NCI-H774 (cell line): ENCODE measurements around the gene SAMMSON.

Experiments used
- DNase-seq: peaks from one replicate; lab custom pipeline; 2025; lab: John Stamatoyannopoulos, UW

SAMMSON gene

DNA sequence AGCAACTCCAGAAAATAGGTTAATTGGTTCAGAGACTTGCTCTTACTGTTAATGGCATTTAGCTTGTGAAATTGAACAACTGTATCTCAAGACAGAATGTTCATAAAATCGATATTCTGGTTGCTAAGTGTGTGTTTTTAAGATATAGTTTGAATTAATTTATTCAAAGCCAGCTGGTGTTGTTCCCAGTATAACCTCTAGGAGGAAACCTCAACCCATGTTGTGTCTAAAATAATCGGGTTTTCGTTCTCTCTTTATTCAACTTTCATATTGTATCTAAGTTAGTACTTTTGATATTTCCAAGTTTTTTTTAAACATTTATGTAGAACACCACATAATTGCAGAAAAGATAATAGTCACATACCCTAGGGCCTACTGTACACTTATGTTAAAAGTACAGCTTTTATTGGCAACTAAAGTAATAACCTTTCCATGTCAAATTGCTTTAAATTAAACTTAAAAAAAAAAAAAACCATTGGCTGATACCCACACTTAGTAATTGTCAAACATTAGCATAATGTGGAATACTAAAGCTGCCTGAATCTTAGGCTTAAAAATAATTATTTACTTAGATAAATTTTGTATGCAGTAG, 90.9 kb downstream of the SAMMSON start:
- no peak for DNase-seq

DNA sequence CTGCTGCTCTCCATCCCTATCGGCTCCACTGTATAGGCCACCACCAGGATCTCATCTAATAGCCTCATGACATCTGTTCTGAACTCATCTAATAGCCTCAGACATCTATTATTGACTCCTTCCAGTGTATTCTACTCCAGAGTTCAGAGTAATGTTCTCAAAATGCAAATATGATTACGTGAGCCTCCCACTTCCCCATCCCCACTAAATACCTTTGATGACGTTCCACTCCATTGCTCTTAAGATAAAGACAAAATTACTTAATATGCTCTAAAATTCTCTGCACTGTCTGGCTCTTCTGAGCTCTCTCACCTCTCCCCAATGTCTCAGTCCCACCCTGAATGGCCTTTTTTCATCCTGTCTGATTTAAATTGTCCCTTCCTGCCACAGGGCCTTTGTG, 94.7 kb downstream of the SAMMSON start:
- DNase-seq, result no peak

DNA sequence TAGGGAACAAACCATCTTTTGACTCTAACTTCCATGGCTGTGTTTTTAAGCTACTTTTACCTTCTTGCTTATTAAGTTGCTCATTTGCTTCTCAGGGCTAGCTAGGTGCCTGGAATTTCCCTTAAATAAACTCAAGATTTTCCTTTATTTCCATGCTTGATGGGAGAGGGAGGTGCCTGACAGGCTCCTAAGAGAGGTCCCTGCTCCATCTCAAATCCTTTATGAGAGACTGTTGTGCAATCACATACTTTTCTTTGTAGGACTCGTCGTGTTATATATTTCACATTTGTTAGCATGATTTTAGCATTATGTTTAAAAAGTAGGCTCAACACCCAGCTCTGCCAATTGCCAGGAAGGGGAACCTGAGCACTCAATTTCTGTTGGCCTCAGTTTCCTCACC, 95.7 kb downstream of the SAMMSON start:
- DNase-seq, result no peak

DNA sequence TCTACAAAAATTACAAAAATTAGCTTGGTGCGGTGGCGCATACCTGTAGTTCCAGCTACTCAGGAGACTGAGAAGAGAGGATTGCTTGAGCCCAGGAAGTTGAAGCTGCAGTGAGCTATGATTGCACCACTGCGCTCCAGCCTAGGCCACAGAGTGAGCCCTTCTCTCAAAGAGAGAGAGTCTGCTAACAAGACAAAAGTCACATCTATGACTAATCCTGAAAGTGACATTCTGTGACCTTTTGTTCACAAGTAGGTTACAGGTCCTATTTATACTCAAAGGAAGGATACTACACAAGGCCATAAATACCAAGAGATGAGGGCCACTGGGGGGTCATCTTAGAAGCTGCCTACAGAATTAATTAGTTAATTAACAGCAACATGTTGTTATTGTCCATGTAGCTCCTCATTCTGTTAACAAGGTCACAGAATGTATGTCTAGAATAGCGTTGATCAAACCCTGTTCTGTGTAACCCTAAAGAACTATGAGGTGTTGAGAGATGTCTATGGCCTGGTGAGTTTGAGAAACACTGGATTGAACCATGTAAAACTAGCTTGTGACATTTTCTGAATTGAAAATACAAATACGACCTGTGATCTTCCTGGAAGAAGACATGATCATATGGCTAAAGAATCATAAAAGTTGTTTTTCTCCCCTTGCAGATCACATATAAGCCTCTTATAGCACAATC, 97.0 kb downstream of the SAMMSON start:
- no peak for DNase-seq

DNA sequence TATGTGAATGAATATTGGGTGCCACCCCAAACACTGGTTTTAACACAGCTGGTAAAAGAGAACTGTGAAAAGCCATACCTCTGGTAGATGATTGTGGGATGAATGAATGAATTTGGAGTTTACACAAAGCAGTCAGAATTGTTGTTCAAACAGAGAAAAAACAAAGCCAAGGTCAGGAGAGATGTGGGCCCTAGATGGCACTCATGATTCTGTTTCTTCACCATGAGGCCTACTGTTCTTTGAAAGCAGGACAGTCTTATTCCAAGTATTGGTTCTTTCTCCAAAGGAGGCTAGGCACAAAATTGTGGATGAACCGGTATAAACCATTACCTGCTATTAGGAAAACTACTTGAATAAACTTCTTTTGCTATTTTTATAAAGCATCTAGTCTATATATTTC, 97.6 kb downstream of the SAMMSON start:
- no peak for DNase-seq

DNA sequence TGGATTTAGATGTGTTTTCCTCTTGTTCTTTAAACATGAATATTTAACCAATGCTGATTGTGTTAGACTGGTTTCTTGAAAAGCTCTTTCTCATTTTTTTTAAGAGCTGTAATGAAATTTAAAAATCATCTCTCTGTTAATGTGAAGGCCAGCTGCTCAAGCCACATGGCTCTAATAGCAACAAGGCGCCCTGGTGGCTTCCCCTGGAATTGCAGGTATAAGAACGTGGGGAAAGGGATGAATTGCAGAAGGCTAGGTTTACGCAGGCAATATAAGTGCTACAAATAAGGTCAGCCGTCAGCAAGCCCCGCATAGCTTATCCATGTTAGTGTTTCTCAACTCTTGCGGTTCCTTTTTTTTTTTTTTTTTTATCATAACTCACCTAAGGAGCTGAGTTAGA, 108.5 kb downstream of the SAMMSON start:
- DNase-seq, result no peak

DNA sequence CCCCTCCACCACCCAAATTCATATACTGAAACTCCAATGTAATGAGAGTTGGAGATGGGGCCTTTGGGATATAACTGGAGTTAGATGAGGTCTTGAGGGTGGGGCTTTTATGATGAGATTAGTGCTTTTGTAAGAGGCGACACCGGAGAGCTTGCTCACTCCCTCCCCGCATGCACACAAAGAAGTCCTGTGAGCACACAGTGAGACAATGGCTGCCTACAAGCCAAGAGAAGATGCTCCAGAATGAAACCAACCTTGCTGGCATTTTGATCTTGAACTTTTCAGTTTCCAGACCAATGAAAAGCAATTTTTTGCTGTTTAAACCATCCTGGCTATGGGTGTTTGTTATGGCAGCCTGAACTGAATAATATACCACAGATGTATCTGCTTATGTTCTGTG, 109.0 kb downstream of the SAMMSON start:
- no peak for DNase-seq

DNA sequence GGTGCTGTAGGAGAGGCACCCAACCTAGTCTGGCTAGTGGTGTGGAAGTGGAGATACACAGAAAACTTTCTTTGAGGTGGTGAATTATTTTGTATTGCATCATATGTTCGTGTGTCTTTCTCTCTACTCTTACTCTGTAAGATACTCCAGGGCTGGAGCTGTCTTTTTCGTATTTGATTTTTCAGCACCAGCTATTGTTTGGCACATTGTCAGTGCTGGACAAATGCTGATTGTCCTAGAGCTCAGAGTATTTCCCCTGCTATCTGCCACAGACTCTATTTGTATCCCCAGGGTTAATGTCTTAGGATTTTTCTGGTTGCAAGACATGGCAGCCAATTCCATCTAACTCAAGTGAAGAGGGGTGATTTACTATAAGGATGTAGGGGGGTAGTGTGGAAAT, 110.5 kb downstream of the SAMMSON start:
- DNase-seq, result no peak

DNA sequence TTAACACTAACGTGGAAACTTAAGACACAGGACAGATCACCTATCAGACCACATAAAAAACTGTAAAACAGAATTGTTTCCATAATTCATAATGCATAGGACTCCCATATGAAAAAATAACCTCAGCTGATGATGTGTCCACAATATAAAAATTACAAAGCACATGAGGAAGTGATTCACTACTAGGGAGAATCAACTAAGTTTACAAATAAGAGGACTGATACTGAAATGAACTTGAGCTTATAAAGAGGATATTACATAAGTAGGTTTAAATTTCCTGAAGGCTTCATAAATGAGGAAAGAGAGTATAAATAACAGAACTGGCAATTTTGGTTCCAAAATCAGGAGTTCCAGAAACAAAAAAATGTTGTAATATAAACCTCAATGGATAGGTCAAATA, 111.9 kb downstream of the SAMMSON start:
- no peak for DNase-seq

DNA sequence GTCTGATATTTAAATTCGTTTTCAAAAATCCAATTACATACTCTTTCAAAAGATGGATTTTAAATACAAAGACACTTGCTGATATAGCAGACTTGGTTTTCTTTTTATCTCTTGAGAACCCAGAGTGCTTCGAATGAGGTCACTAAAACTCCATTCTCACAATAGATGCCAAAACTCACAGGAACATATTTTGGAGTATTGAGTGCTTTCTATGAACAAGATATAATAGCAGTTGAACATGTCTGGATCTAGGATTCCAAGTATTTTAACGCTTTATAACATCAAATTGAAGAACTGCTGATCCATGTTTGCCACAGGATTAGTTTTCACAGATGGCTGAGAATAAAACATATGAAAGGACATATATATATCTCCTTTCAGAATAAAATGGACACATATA, 113.2 kb downstream of the SAMMSON start:
- DNase-seq, result no peak

DNA sequence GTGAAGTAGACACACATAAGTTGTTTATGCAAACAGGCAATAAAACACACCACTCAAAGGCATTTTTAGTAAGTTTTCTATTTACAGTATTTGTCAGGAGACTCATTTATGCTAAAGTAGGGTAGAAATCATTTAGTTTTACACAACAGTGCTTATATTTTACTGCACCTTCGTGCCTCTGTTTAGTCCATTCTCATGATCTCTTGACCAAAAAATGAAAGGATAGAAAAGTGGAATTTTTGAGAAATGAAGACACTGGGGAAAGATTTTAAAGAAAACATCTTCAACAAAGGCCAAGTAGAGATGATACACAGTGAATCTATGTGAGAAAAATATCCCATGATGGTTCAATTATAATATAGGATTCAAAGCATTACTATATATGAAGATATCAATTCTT, 114.9 kb downstream of the SAMMSON start:
- DNase-seq, result no peak

DNA sequence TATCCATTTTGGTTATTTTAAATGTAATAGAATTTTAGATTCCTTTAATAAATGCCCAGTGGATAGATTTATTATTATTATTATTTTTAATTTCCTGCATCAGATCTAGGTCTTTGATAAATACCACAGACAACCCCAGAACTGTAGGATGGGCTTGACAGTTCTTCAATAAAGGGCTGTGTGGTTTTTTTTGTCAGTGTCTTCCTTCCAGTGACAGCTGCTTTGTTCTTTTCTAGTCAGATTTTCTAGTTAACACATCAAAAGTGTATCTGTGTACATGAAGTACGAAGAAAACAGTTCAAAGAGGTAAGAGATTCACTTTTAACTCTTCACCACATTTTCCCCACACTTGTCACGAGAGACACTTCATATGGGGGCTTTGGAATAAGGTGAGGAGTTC, 120.3 kb downstream of the SAMMSON start:
- no peak for DNase-seq
